Stimulated activated CD8-positive, alpha-beta memory T cell treated with anti-CD3 and anti-CD28 coated beads, Interleukin-15, amount 100 ng/mL, for 4 hours (primary cell): ENCODE measurements around the gene MOSMO.
"Not testable (repeated sequence)": the region's sequence is repeated elsewhere in the genome, so short reads cannot be mapped to it uniquely, and the experiment has no call there.

Experiments used
- DNase-seq, 2 donors: peaks; one replicate each; pipeline ENCODE4 v3.0.0-alpha.2; 2020; ENCODE audit warnings: low read depth in 2 of 2

The MOSMO gene

GRCh38 chr16:22093331-22093730, 85.4 kb downstream of the MOSMO start:
- no peak for DNase-seq

- no peak for DNase-seq
Observed at GRCh38 chr16:22093996-22094395, 86.1 kb downstream of the MOSMO start.

- DNase-seq, result no peak
Observed at GRCh38 chr16:22098405-22099255, 90.7 kb downstream of the MOSMO start.

- no peak for DNase-seq
Observed at GRCh38 chr16:22099256-22099975, 91.5 kb downstream of the MOSMO start.

GRCh38 chr16:22103441-22103840, 95.5 kb downstream of the MOSMO start:
- DNase-seq, result no peak

- DNase-seq, result no peak
Observed at GRCh38 chr16:22109258-22109898, 101.5 kb downstream of the MOSMO start.

GRCh38 chr16:22111629-22112028, 103.7 kb downstream of the MOSMO start:
- not testable (repeated sequence) for DNase-seq

- DNase-seq, result no peak
Observed at GRCh38 chr16:22116095-22116700, 108.3 kb downstream of the MOSMO start.

- no peak for DNase-seq
Observed at GRCh38 chr16:22117609-22118008, 109.7 kb downstream of the MOSMO start.

GRCh38 chr16:22120440-22120839, 112.5 kb downstream of the MOSMO start:
- DNase-seq, result no peak

GRCh38 chr16:22122239-22122638, 114.3 kb downstream of the MOSMO start:
- no peak for DNase-seq

- no peak for DNase-seq
Observed at GRCh38 chr16:22123146-22123545, 115.2 kb downstream of the MOSMO start.

GRCh38 chr16:22123759-22124490, 116.0 kb downstream of the MOSMO start:
- no peak for DNase-seq

GRCh38 chr16:22124583-22125284, 116.8 kb downstream of the MOSMO start:
- DNase-seq, result no peak

GRCh38 chr16:22126037-22126558, 118.2 kb downstream of the MOSMO start:
- no peak for DNase-seq

- DNase-seq, result not testable (repeated sequence)
Observed at GRCh38 chr16:22128537-22128936, 120.6 kb downstream of the MOSMO start.

GRCh38 chr16:22130528-22130927, 122.6 kb downstream of the MOSMO start:
- DNase-seq, result no peak

GRCh38 chr16:22132801-22133200, 124.9 kb downstream of the MOSMO start:
- DNase-seq, result no peak
